SH-SY5Y (cell line): ENCODE data around the gene EIPR1.

Experiments used
- GATA2 ChIP-seq: IDR thresholded peaks from 2 replicates; pipeline ENCODE4 v1.6.1; 2011; ENCODE audit warnings: mild to moderate bottlenecking, low read depth, low read length
- GATA3 ChIP-seq: IDR thresholded peaks from 2 replicates; pipeline ENCODE4 v1.6.1; 2011; ENCODE audit warnings: low read depth, mild to moderate bottlenecking, low read length, moderate library complexity

DNA sequence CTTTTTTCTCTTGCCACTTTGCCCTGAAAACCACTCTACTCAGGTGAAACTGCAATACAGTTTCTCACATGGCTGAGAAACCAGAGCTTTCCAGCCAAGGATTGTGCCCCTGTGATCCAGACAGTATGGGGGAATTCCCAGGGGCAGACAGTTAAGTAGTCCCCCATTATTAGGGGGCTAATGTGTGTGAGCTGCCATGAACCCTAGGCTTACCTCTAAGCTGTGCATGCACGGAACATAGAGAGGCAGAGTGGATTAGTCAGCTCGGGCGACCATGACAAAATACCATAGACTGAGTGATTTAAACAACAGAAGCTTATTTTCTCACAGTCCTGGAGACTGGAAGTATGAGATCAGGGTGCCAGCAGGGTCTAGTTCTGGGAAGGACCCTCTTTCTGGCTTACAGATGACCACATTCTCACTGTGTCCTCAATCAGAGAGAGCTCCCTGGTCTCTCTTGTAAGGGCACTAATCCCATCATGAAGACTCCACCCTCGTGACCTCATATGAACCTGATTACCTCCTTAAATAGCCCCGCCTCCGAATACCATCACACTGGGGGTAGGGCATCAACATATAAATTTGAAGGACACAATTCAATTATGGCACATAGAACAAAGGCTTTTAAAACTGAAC, 215.1 kb downstream of the EIPR1 start:
- no peak for TF ChIP-seq GATA2
- no peak for TF ChIP-seq GATA3
